ENCODE results near the gene ARCN1. TPM values are rescaled to one million over a fixed set of nuclear protein-coding genes. Genes with fewer than 3 reads are reported as not detected.

ARCN1 gene
- total RNA-seq, 1 experiment from 2014 or later = 330 TPM

DNA sequence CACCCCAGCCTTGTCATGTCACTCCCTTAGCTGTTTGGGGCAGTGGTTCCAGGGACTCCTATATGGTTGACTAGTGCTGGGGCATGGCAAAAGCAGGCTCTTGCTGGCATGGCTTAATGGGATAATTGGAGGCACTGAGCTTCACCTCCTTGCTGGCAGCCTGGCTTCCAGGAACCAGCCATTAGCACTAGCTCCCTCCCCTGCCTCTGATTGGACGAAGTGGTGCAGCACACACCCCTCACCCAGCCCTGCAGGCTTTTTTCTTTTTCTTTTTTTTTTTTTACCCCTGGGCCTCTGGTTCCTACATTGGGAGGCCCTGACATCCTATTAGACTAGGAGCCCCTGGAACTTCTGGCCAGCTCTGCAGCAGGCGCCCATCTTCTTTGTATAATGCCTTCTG, 53.8 kb downstream of the ARCN1 start:
- H3K4me1 Mint-ChIP-seq (ENCODE audit: low read depth, unreplicated experiment) = peaks cover 17% of the 10 kb centered on the region
- POLR2A ChIA-PET = no interaction called here

DNA sequence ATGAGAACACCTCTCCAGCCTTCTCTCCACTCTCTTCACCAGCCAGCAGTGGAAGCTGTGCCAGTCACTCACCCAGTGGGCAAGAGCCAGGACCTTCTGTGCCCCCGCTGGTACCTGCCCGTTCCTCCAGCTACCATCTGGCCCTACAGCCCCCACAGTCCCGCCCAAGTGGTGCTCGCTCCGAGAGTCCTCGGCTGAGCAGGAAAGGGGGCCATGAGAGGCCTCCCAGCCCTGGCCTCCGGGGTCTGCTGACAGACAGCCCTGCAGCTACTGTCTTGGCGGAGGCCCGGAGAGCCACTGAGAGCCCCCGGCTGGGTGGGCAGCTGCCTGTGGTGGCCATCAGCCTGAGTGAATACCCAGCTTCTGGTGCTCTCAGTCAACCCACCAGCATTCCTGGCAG, 55.4 kb downstream of the ARCN1 start:
- H3K36me3 Mint-ChIP-seq (ENCODE audit: insufficient read depth, unreplicated experiment) = peaks cover 21% of the 10 kb centered on the region
- no peak overlapping the region for H3K4me3 ChIP-seq (ENCODE audit: low read depth, low read length)
- peaks cover 5% of the 10 kb centered on the region; the same call in 1 of the 2 replicates for H3K36me3 ChIP-seq (ENCODE audit: control insufficient read depth, insufficient read depth, low read length)
- no peak overlapping the region for H3K4me3 Mint-ChIP-seq (ENCODE audit: unreplicated experiment)
- no peaks in the 10 kb centered on the region for H3K27me3 ChIP-seq (replicated peaks; ENCODE audit: control insufficient read depth, insufficient read depth, low read length)
- ChIA-PET POLR2A (no interaction called here), CTCF (interaction anchor here (1.0 to 1.1 kb wide), 2 partner anchors 19 to 32 kb away, joined by 3 to 4 read pairs; no protein-coding TSS in a partner anchor)
- H3K9me3 Mint-ChIP-seq (ENCODE audit: unreplicated experiment) = no peaks in the 10 kb centered on the region
- no peak overlapping the region for H3K27ac Mint-ChIP-seq (ENCODE audit: unreplicated experiment)
- no peak for DNase-seq
- H3K4me1 ChIP-seq = peaks cover under 1% of the 10 kb centered on the region; the same call in 1 of the 2 replicates
- H3K27me3 Mint-ChIP-seq (ENCODE audit: insufficient read depth, unreplicated experiment) = no peaks in the 10 kb centered on the region
- TF ChIP-seq, protein P1, sequence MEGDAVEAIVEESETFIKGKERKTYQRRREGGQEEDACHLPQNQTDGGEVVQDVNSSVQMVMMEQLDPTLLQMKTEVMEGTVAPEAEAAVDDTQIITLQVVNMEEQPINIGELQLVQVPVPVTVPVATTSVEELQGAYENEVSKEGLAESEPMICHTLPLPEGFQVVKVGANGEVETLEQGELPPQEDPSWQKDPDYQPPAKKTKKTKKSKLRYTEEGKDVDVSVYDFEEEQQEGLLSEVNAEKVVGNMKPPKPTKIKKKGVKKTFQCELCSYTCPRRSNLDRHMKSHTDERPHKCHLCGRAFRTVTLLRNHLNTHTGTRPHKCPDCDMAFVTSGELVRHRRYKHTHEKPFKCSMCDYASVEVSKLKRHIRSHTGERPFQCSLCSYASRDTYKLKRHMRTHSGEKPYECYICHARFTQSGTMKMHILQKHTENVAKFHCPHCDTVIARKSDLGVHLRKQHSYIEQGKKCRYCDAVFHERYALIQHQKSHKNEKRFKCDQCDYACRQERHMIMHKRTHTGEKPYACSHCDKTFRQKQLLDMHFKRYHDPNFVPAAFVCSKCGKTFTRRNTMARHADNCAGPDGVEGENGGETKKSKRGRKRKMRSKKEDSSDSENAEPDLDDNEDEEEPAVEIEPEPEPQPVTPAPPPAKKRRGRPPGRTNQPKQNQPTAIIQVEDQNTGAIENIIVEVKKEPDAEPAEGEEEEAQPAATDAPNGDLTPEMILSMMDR (IDR thresholded peaks at IDR 0.05; ENCODE audit: insufficient read depth in 1 of 2, low read depth in 1 of 2, low read length in 1 of 2, severe bottlenecking in 1 of 2, unreplicated experiment in 1 of 2) = no peak
- H3K9me3 ChIP-seq = no peaks in the 10 kb centered on the region
- H3K4me1 Mint-ChIP-seq (ENCODE audit: low read depth, unreplicated experiment) = peaks cover 12% of the 10 kb centered on the region
- no TSS peak for BruUV-seq (replicated peaks)
- intact Hi-C loops (cut with micrococcal nuclease; ENCODE audit: unreplicated experiment) = no loop called here

More for the DNA sequence above, 53.8 kb downstream of the ARCN1 start:
- H3K4me1 ChIP-seq = peaks cover 8% of the 10 kb centered on the region
- H3K27ac Mint-ChIP-seq (ENCODE audit: unreplicated experiment) = no peak overlapping the region
- H3K4me3 Mint-ChIP-seq (ENCODE audit: unreplicated experiment) = no peak overlapping the region
- no peaks in the 10 kb centered on the region for H3K27me3 ChIP-seq (replicated peaks; ENCODE audit: control insufficient read depth, insufficient read depth, low read length)
- TF ChIP-seq, protein P1 (IDR thresholded peaks at IDR 0.05; ENCODE audit: insufficient read depth in 1 of 2, low read depth in 1 of 2, low read length in 1 of 2, severe bottlenecking in 1 of 2, unreplicated experiment in 1 of 2) = no peak
- H3K36me3 ChIP-seq (ENCODE audit: control insufficient read depth, insufficient read depth, low read length) = peaks cover 5% of the 10 kb centered on the region; the same call in 1 of the 2 replicates
- no peaks in the 10 kb centered on the region for H3K9me3 Mint-ChIP-seq (ENCODE audit: unreplicated experiment)
- CTCF ChIA-PET = interaction anchor here (0.6 to 1.5 kb wide), 2 partner anchors 17 to 64 kb away, joined by 4 read pairs; no protein-coding TSS in a partner anchor
- H3K36me3 Mint-ChIP-seq (ENCODE audit: insufficient read depth, unreplicated experiment) = peaks cover 24% of the 10 kb centered on the region
- peak in 1 of 2 experiments; percentile 53 for DNase-seq
- no peaks in the 10 kb centered on the region for H3K9me3 ChIP-seq
- H3K27me3 Mint-ChIP-seq (ENCODE audit: insufficient read depth, unreplicated experiment) = no peaks in the 10 kb centered on the region
- intact Hi-C loops (cut with micrococcal nuclease; ENCODE audit: unreplicated experiment) = no loop called here
- no TSS peak for BruUV-seq (replicated peaks)
- H3K4me3 ChIP-seq (ENCODE audit: low read depth, low read length) = no peak overlapping the region

DNA sequence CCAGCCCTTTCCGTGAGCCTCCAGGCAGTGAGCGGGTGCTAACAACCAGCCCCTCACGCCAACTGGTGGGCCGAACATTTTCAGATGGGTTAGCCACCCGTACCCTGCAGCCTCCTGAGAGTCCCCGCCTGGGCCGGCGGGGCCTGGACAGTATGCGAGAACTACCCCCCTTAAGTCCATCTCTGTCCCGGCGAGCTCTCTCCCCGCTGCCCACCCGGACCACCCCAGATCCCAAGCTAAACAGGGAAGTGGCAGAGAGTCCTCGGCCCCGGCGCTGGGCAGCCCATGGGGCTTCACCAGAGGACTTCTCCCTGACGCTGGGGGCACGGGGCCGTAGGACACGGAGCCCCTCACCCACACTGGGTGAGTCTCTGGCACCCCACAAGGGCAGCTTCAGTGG, 55.8 kb downstream of the ARCN1 start:
- no TSS peak for BruUV-seq (replicated peaks)
- TF ChIP-seq, protein P1 (IDR thresholded peaks at IDR 0.05; ENCODE audit: insufficient read depth in 1 of 2, low read depth in 1 of 2, low read length in 1 of 2, severe bottlenecking in 1 of 2, unreplicated experiment in 1 of 2) = no peak
- no peaks in the 10 kb centered on the region for H3K9me3 ChIP-seq
- ChIA-PET CTCF (interaction anchor here (1.1 kb wide), 1 partner anchor 31 kb away, joined by 3 read pairs; no protein-coding TSS in a partner anchor), POLR2A (no interaction called here)
- no peaks in the 10 kb centered on the region for H3K27me3 ChIP-seq (replicated peaks; ENCODE audit: control insufficient read depth, insufficient read depth, low read length)
- Mint-ChIP-seq H3K36me3 (ENCODE audit: insufficient read depth, unreplicated experiment) (peaks cover 25% of the 10 kb centered on the region), H3K27me3 (ENCODE audit: insufficient read depth, unreplicated experiment) (no peaks in the 10 kb centered on the region), H3K4me1 (ENCODE audit: low read depth, unreplicated experiment) (peaks cover 7% of the 10 kb centered on the region), H3K9me3 (ENCODE audit: unreplicated experiment) (no peaks in the 10 kb centered on the region), H3K4me3 (ENCODE audit: unreplicated experiment) (no peak overlapping the region), H3K27ac (ENCODE audit: unreplicated experiment) (no peak overlapping the region)
- no peak for DNase-seq
- no peak overlapping the region for H3K4me3 ChIP-seq (ENCODE audit: low read depth, low read length)
- no peaks in the 10 kb centered on the region; the same call in 1 of the 2 replicates for H3K4me1 ChIP-seq
- H3K36me3 ChIP-seq (ENCODE audit: control insufficient read depth, insufficient read depth, low read length) = peaks cover 5% of the 10 kb centered on the region; the same call in 1 of the 2 replicates
- intact Hi-C loops (cut with micrococcal nuclease; ENCODE audit: unreplicated experiment) = no loop called here

All from Caco-2 (cell line).